Right lobe of liver (tissue), 4 donors: ENCODE results near the gene ITGA7.

Experiments used
- POLR2A ChIP-seq: fragments of 450-650 bp; IDR thresholded peaks from one replicate; pipeline ENCODE4 v1.6.1; 2017; ENCODE audit warnings: antibody characterized with exemption, mild to moderate bottlenecking
- TF ChIP-seq, protein P1 (sequence below), 4 donors: fragments of 200-600 bp in 3 of 4; fragments of 450-650 bp in 1 of 4; IDR thresholded peaks; one replicate each; pipeline versions ENCODE4 v1.5.1 to v1.8.0; 2016 to 2022; ENCODE audit warnings: antibody characterized with exemption in 4 of 4, mild to moderate bottlenecking in 2 of 4
- donor health status: DM: no; HTN: no; CAD: no.
- donor health status: DM: no; HTN: no; CAD: no.
- donor health status: DM: no; HTN: yes; CAD: no.

DNA sequence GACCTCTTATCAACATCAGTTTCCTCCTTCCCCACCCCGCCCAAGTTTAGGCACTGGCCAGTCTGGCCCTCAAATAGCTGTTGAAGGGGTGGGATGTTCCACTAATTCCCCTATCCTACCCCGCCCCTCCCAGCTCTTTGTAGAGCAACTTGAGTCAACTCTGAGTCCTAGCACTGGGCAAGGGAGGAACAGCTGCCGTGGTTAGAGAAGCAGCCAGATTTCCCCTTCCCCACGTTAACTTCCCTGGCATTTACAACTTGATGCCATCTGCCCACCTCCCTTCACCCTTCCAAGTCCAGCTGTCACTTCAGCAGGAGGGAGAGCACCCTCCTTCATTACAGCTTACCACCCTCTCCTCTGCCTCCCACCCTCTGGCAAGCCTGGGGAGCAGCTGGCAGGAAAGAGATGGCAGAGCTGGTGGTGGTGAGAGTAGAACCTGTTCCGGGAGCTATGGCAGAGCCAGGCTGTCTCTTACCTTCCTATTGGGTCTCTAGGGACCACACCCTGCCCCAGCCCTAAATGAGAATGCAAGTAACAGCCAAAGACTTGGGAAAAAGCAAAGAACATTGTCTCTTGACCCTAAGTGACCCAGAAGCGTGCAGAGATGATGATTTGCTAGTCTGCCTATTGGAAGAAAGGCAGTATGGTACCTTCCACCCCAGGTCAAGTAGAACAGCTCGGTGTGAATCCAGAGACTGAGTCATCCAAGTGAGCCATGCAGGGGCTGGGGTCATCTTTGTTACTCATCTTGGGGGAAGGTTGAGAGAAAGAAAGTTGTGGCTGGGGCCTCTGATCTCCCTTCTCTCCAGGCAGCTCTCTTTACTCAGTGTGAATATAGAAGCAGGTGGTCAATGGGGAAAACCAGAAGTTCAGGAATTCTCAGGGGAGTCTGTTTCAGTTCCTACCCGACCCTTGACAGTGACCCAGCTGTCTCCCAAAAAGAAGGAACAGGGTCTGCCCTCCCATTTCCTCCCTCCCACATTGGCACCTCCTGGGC, 9.6 kb upstream of the ITGA7 start:
- TF ChIP-seq, protein P1, sequence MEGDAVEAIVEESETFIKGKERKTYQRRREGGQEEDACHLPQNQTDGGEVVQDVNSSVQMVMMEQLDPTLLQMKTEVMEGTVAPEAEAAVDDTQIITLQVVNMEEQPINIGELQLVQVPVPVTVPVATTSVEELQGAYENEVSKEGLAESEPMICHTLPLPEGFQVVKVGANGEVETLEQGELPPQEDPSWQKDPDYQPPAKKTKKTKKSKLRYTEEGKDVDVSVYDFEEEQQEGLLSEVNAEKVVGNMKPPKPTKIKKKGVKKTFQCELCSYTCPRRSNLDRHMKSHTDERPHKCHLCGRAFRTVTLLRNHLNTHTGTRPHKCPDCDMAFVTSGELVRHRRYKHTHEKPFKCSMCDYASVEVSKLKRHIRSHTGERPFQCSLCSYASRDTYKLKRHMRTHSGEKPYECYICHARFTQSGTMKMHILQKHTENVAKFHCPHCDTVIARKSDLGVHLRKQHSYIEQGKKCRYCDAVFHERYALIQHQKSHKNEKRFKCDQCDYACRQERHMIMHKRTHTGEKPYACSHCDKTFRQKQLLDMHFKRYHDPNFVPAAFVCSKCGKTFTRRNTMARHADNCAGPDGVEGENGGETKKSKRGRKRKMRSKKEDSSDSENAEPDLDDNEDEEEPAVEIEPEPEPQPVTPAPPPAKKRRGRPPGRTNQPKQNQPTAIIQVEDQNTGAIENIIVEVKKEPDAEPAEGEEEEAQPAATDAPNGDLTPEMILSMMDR (IDR thresholded peaks at IDR 0.05) = no peak
- no peak for TF ChIP-seq POLR2A
